K562 (cell line): ENCODE results near the gene ABCD3. TPM values are rescaled to one million over a fixed set of nuclear protein-coding genes. Genes with fewer than 3 reads are reported as not detected.

Source experiments
- ATAC-seq: fragments of 200-7000 bp; cut with Tn5 transposase; 3 replicates; pipeline ENCODE4 v1.9.1; 2020; ENCODE audit warnings: moderate library complexity
- BruUV-seq: library from RNA; stranded (reverse); fragments of 400-500 nt; replicated peaks from 2 replicates; lab custom pipeline; 2021; lab: Mats Ljungman, UMichigan
- CTCF ChIA-PET: fragments of 300-600 bp; formaldehyde crosslinking; extraction: SDS; loops from one replicate; lab custom pipeline; 2021; ENCODE audit warnings: low intra/inter-chr PET ratio; lab: Yijun Ruan, JAX
- POLR2A ChIA-PET: fragments of 300-600, 350-650 bp; sonication (Branson Sonifier 250); formaldehyde crosslinking; extraction: SDS; loops from one replicate; lab custom pipeline; 2021; ENCODE audit warnings: antibody characterized with exemption, inconsistent platforms; lab: Yijun Ruan, JAX
- DNase-seq, 4 experiments: peaks; one replicate each; pipeline versions ENCODE4 v3.0.0 to v3.0.0-alpha.2; 2011 to 2018; ENCODE audit warnings: low spot score in 3 of 4, mixed read lengths in 3 of 4; ENCODE audit errors: extremely low read depth in 1 of 4
- FAIRE-seq: peaks from 2 replicates; lab custom pipeline; 2011; peaks lifted over from hg19 to GRCh38; lab: Jason Lieb, UNC
- H2AFZ ChIP-seq: 2 replicates; pipeline ENCODE4 v1.6.0; 2011; ENCODE audit warnings: low read depth, low read length, control low read depth, inconsistent platforms
- H3K27ac ChIP-seq: fragments of 200-600 bp; 3 replicates; pipeline ENCODE4 v1.8.0; 2011; ENCODE audit warnings: low read depth, mild to moderate bottlenecking, control low read depth, inconsistent platforms, low read length, moderate library complexity, mixed read lengths; ENCODE audit errors: extremely low read depth
- H3K27me3 ChIP-seq, 2 experiments: fragments of 300-600 bp in 1 of 2; 2 replicates in 1 of 2; 3 replicates in 1 of 2; pipeline versions ENCODE4 v1.6.0 to v1.8.0; 2011; ENCODE audit warnings: inconsistent platforms in 2 of 2, low read length in 2 of 2, mild to moderate bottlenecking in 1 of 2, mixed read lengths in 1 of 2, moderate library complexity in 1 of 2; ENCODE audit not compliant: control insufficient read depth in 2 of 2, insufficient read depth in 2 of 2
- H3K36me3 ChIP-seq: fragments of 300-600 bp; 3 replicates; pipeline ENCODE4 v1.8.0; 2011; ENCODE audit warnings: mild to moderate bottlenecking, low read length, inconsistent platforms; ENCODE audit not compliant: control insufficient read depth, insufficient read depth
- H3K4me1 ChIP-seq, 2 experiments: fragments of 200-600 bp in 1 of 2; replicated peaks in 1 of 2; 2 replicates in 1 of 2; 3 replicates in 1 of 2; pipeline versions ENCODE4 v1.5.1 to v1.8.0; 2011; ENCODE audit warnings: inconsistent platforms in 2 of 2, low read length in 2 of 2, mild to moderate bottlenecking in 1 of 2, mixed read lengths in 1 of 2, moderate library complexity in 1 of 2; ENCODE audit not compliant: control insufficient read depth in 2 of 2, insufficient read depth in 2 of 2
- H3K4me2 ChIP-seq: 2 replicates; pipeline ENCODE4 v1.6.1; 2011; ENCODE audit warnings: low read length, control low read depth, inconsistent platforms, mixed read lengths; ENCODE audit not compliant: insufficient read depth
- H3K4me3 ChIP-seq: fragments of 200-600 bp; sonication (generic), shearing (Covaris generic); 2 replicates; pipeline ENCODE4 v1.5.1; 2016; ENCODE audit warnings: control low read depth, inconsistent platforms
- H3K79me2 ChIP-seq: fragments of 200-600 bp; 3 replicates; pipeline ENCODE4 v1.8.0; 2011; ENCODE audit warnings: low read length, inconsistent platforms; ENCODE audit not compliant: control insufficient read depth, insufficient read depth
- H3K9ac ChIP-seq, 2 experiments: 2 replicates each; pipeline versions ENCODE4 v1.6.0 to v1.6.1; 2011; ENCODE audit warnings: low read depth in 2 of 2, low read length in 2 of 2, control low read depth in 1 of 2, inconsistent platforms in 1 of 2, mild to moderate bottlenecking in 1 of 2, mixed read lengths in 1 of 2; ENCODE audit not compliant: insufficient read depth in 1 of 2
- H3K9me1 ChIP-seq: one replicate; pipeline ENCODE4 v1.6.0; 2011; ENCODE audit warnings: inconsistent platforms, mild to moderate bottlenecking, low read length, moderate library complexity; ENCODE audit not compliant: control insufficient read depth, insufficient read depth
- H3K9me3 ChIP-seq: replicated peaks from 2 replicates; pipeline ENCODE4 v1.5.1; 2011; ENCODE audit warnings: low read depth, low read length, inconsistent platforms; ENCODE audit not compliant: control insufficient read depth, insufficient read depth
- H4K20me1 ChIP-seq: replicated peaks from 2 replicates; pipeline ENCODE4 v1.6.1; 2011; ENCODE audit warnings: low read length, inconsistent platforms, mixed read lengths; ENCODE audit not compliant: control insufficient read depth, insufficient read depth
- CCAR2 ChIP-seq: fragments of 200-400 bp; formaldehyde crosslinking; IDR thresholded peaks from 2 replicates; pipeline ENCODE4 v1.6.1; 2017; ENCODE audit warnings: mild to moderate bottlenecking, low read depth, low read length
- HNRNPK ChIP-seq: fragments of 200-400 bp; formaldehyde crosslinking; IDR thresholded peaks from one replicate; pipeline ENCODE4 v1.6.1; 2018; ENCODE audit warnings: mild to moderate bottlenecking, low read depth, low read length; ENCODE audit not compliant: poor library complexity, severe bottlenecking
- KDM4B ChIP-seq, 2 experiments: fragments of 450-650 bp in 1 of 2; sonication (generic) in 1 of 2; IDR thresholded peaks; 2 replicates each; pipeline ENCODE4 v1.6.1; 2016 to 2017; ENCODE audit warnings: borderline replicate concordance in 2 of 2, antibody characterized with exemption in 1 of 2, low read depth in 1 of 2, mild to moderate bottlenecking in 1 of 2
- NELFE ChIP-seq: IDR thresholded peaks from 2 replicates; pipeline ENCODE4 v1.6.1; 2011; ENCODE audit warnings: mild to moderate bottlenecking; ENCODE audit not compliant: insufficient read depth, insufficient read length
- PCBP1 ChIP-seq: fragments of 200-400 bp; formaldehyde crosslinking; IDR thresholded peaks from 2 replicates; pipeline ENCODE4 v1.6.1; 2018; ENCODE audit warnings: mild to moderate bottlenecking, low read depth, low read length; ENCODE audit not compliant: poor library complexity, severe bottlenecking
- POLR2AphosphoS5 ChIP-seq: IDR thresholded peaks from 2 replicates; pipeline ENCODE4 v1.6.1; 2011; ENCODE audit warnings: mild to moderate bottlenecking, low read depth, low read length, moderate library complexity; ENCODE audit not compliant: control insufficient read depth, insufficient read depth
- SMAD4 ChIP-seq: fragments of 250-450 bp; sonication (Bioruptor Pico); conservative IDR thresholded peaks from 2 replicates; pipeline ENCODE4 v1.8.0; 2021; ENCODE audit warnings: inconsistent platforms, mild to moderate bottlenecking, moderate library complexity
- TCF3 ChIP-seq: sonication (generic); formaldehyde crosslinking; IDR thresholded peaks from 2 replicates; pipeline ENCODE4 v1.4.0; 2020; ENCODE audit warnings: mild to moderate bottlenecking, missing genetic modification reagents
- TCF7 ChIP-seq: sonication (generic); IDR thresholded peaks from 2 replicates; pipeline ENCODE4 v1.6.1; 2016; ENCODE audit warnings: antibody characterized with exemption, borderline replicate concordance
- ZBTB1 ChIP-seq: sonication (generic); formaldehyde crosslinking; IDR thresholded peaks from 2 replicates; pipeline ENCODE4 v1.8.1; 2023; ENCODE audit warnings: missing genetic modification reagents, low read depth, mild to moderate bottlenecking, borderline replicate concordance
- ZC3H8 ChIP-seq: fragments of 450-650 bp; IDR thresholded peaks from 2 replicates; pipeline ENCODE4 v1.6.1; 2017
- ZNF699 ChIP-seq: fragments of 250-450 bp; sonication (Bioruptor Pico); IDR thresholded peaks from 2 replicates; pipeline ENCODE4 v1.8.0; 2021; ENCODE audit warnings: mild to moderate bottlenecking, moderate library complexity; ENCODE audit not compliant: insufficient replicate concordance
- ZNF75A ChIP-seq: fragments of 450-650 bp; formaldehyde crosslinking; IDR thresholded peaks from 2 replicates; pipeline ENCODE4 v1.4.0; 2020; ENCODE audit warnings: mild to moderate bottlenecking
- ZNF77 ChIP-seq: fragments of 250-450 bp; sonication (Bioruptor Pico); IDR thresholded peaks from 2 replicates; pipeline ENCODE4 v1.5.0; 2020
- WGBS: fragments of 100-300 bp; shearing (Covaris generic); methylation state at CpG from one replicate; pipeline ENCODE4 v1.1.6; 2016; ENCODE audit warnings: low coverage, mixed read lengths; ENCODE audit not compliant: insufficient coverage; ENCODE audit errors: missing lambda C conversion rate; 5-methylcytosine and 5-hydroxymethylcytosine counted together
- in situ Hi-C: fragments of 300-500 bp; cut with MboI; formaldehyde crosslinking; loops from 4 replicates; pipeline ENCODE4 v1.15.0; 2018; ENCODE audit warnings: inconsistent platforms, mixed read lengths
- intact Hi-C: fragments of 100-400 bp; cut with micrococcal nuclease; formaldehyde crosslinking; loops from 2 replicates; pipeline ENCODE4 v1.14.2; 2022
- polyA plus RNA-seq, 8 experiments: library from polyadenylated mRNA; depleted of rRNA in 4 of 8; stranded (reverse) in 5 of 8; unstranded in 3 of 8; fragments of >200 nt; fragmentation: Nextera tagmentation in 2 of 8; fragmentation: Illumina TruSeq in 1 of 8; extraction: Ambion mirVana in 2 of 8; extraction: Trizol in 1 of 8; gene quantifications; 2 replicates each; pipeline versions ENCODE4 v1.2.1 to v1.2.3, GENCODE V29; 2011 to 2014; ENCODE audit warnings: inconsistent platforms in 1 of 8, missing spikeins in 1 of 8
- total RNA-seq, 7 experiments: library from RNA; depleted of rRNA in 6 of 7; stranded (reverse); fragments of >200 nt in 6 of 7; fragmentation: Illumina TruSeq in 2 of 7; extraction: Trizol in 2 of 7; gene quantifications; 2 replicates each; pipeline versions ENCODE4 v1.2.1 to v1.2.3, GENCODE V29; 2011 to 2021; ENCODE audit warnings: low replicate concordance in 1 of 7
- TF ChIP-seq, protein P1 (sequence below): sonication (generic); formaldehyde crosslinking; IDR thresholded peaks from 2 replicates; pipeline ENCODE4 v1.8.0; 2022; ENCODE audit warnings: mild to moderate bottlenecking, missing genetic modification reagents, borderline replicate concordance
- TF ChIP-seq, protein P2 (sequence below): fragments of 250-450 bp; sonication (Bioruptor Pico); IDR thresholded peaks from 2 replicates; pipeline ENCODE4 v1.5.0; 2020; ENCODE audit warnings: mild to moderate bottlenecking, borderline replicate concordance

The ABCD3 gene
- total and polyA plus RNA-seq, 9 of the 15 experiments (the other 6 are each of a cell fraction or from before 2014, with no cell fraction given) = 11.0 to 30.7 (median 15.5) TPM

DNA sequence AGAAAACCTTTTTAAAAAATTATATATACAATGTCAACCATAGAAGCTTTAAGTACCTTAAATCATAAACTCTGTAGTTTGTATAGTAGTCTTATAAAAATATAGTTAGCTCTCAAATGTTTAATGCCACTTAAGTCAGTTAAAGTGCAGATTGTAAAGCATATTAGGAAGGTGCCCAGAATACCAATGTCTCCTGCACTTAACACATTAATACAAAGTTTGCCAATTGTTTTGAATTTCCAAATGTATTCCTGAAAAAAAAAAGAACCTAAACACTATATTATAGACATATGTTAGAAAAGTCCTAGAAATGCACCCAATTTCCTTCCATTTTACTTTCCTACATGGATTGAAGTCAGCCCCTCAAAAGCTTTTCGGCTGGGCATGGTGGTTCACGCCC is 111.2 kb downstream of the ABCD3 start:
- in situ Hi-C loops (no loop called here), intact Hi-C loops (no loop called here)
- no peaks in the 10 kb centered on the region for H3K79me2 ChIP-seq
- DNase-seq = no peak
- no peaks in the 10 kb centered on the region for H3K4me1 ChIP-seq
- FAIRE-seq = no peak
- H3K9me1 ChIP-seq = no peaks in the 10 kb centered on the region
- H2AFZ ChIP-seq = no peak overlapping the region
- no peaks in the 10 kb centered on the region for H3K9me3 ChIP-seq
- ChIA-PET CTCF (no interaction called here), POLR2A (no interaction called here)
- no peak overlapping the region for H3K4me3 ChIP-seq
- no peak for ATAC-seq
- H3K36me3 ChIP-seq = no peaks in the 10 kb centered on the region
- no peak overlapping the region for H3K27ac ChIP-seq
- H3K27me3 ChIP-seq = peaks cover 12 to 15% of the 10 kb centered on the region in 2 experiments; a peak in 4 of 5 replicates
- BruUV-seq = no TSS peak
- 5% methylated on average over 2 of the region's 2 CpGs for WGBS
- no peak overlapping the region for H3K4me2 ChIP-seq
- no peak overlapping the region for H3K9ac ChIP-seq
- no peaks in the 10 kb centered on the region for H4K20me1 ChIP-seq
- TF ChIP-seq NELFE = no peak
- TF ChIP-seq ZNF75A (CRISPR knock-in tag) = no peak
- TF ChIP-seq, protein P1, sequence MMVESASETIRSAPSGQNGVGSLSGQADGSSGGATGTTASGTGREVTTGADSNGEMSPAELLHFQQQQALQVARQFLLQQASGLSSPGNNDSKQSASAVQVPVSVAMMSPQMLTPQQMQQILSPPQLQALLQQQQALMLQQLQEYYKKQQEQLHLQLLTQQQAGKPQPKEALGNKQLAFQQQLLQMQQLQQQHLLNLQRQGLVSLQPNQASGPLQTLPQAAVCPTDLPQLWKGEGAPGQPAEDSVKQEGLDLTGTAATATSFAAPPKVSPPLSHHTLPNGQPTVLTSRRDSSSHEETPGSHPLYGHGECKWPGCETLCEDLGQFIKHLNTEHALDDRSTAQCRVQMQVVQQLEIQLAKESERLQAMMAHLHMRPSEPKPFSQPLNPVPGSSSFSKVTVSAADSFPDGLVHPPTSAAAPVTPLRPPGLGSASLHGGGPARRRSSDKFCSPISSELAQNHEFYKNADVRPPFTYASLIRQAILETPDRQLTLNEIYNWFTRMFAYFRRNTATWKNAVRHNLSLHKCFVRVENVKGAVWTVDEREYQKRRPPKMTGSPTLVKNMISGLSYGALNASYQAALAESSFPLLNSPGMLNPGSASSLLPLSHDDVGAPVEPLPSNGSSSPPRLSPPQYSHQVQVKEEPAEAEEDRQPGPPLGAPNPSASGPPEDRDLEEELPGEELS (CRISPR knock-in tag) = no peak
- TF ChIP-seq TCF3 (CRISPR knock-in tag) = no peak
- no peak for TF ChIP-seq ZBTB1 (CRISPR knock-in tag)
- TF ChIP-seq ZNF699 = no peak
- no peak for TF ChIP-seq TCF7
- no peak for TF ChIP-seq ZC3H8
- TF ChIP-seq PCBP1 = no peak
- TF ChIP-seq ZNF77 (CRISPR knock-in tag) = no peak
- TF ChIP-seq CCAR2 = no peak
- TF ChIP-seq, protein P2, sequence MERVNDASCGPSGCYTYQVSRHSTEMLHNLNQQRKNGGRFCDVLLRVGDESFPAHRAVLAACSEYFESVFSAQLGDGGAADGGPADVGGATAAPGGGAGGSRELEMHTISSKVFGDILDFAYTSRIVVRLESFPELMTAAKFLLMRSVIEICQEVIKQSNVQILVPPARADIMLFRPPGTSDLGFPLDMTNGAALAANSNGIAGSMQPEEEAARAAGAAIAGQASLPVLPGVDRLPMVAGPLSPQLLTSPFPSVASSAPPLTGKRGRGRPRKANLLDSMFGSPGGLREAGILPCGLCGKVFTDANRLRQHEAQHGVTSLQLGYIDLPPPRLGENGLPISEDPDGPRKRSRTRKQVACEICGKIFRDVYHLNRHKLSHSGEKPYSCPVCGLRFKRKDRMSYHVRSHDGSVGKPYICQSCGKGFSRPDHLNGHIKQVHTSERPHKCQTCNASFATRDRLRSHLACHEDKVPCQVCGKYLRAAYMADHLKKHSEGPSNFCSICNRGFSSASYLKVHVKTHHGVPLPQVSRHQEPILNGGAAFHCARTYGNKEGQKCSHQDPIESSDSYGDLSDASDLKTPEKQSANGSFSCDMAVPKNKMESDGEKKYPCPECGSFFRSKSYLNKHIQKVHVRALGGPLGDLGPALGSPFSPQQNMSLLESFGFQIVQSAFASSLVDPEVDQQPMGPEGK (CRISPR knock-in tag) = no peak
- TF ChIP-seq KDM4B (IDR thresholded peaks at IDR 0.05; ENCODE audit: borderline replicate concordance in 2 of 2, low read depth in 1 of 2) = no peak
- no peak for TF ChIP-seq HNRNPK
- no peak for TF ChIP-seq POLR2AphosphoS5
- TF ChIP-seq SMAD4 (CRISPR knock-in tag) = no peak
